DMS53 (cell line): ENCODE measurements around the gene PDE4D.
"Not testable (repeated sequence)": the region's sequence is repeated elsewhere in the genome, so short reads cannot be mapped to it uniquely, and the experiment has no call there.

Experiments used
- DNase-seq: peaks from one replicate; lab custom pipeline; 2025; lab: John Stamatoyannopoulos, UW

PDE4D gene

GRCh38 chr5:59421986-59422941 lies 471.3 kb downstream of the PDE4D start:
- no peak for DNase-seq

- DNase-seq: peak; percentile 15
Measured at GRCh38 chr5:59420596-59420995, 472.9 kb downstream of the PDE4D start.

- peak; percentile 5 for DNase-seq
Measured at GRCh38 chr5:59418808-59419207, 474.7 kb downstream of the PDE4D start.

GRCh38 chr5:59416451-59416850 lies 477.1 kb downstream of the PDE4D start:
- DNase-seq: peak; percentile 51

GRCh38 chr5:59416026-59416425 lies 477.5 kb downstream of the PDE4D start:
- no peak for DNase-seq

- DNase-seq: no peak
Measured at GRCh38 chr5:59412428-59412827, 481.1 kb downstream of the PDE4D start.

GRCh38 chr5:59408997-59409396 lies 484.5 kb downstream of the PDE4D start:
- DNase-seq: not testable (repeated sequence)

- DNase-seq: no peak
Measured at GRCh38 chr5:59407967-59408366, 485.6 kb downstream of the PDE4D start.

- peak; percentile 78 for DNase-seq
Measured at GRCh38 chr5:59401637-59402036, 491.9 kb downstream of the PDE4D start.

- DNase-seq: not testable (repeated sequence)
Measured at GRCh38 chr5:59394956-59395355, 498.6 kb downstream of the PDE4D start.

GRCh38 chr5:59393585-59394420 lies 499.7 kb downstream of the PDE4D start:
- DNase-seq: no peak

GRCh38 chr5:59391576-59391975 lies 501.9 kb downstream of the PDE4D start:
- DNase-seq: no peak

- no peak for DNase-seq
Measured at GRCh38 chr5:59390989-59391388, 502.5 kb downstream of the PDE4D start.

GRCh38 chr5:59390074-59390659 lies 503.4 kb downstream of the PDE4D start:
- DNase-seq: peak; percentile 66

- no peak for DNase-seq
Measured at GRCh38 chr5:59387127-59387526, 506.4 kb downstream of the PDE4D start.

GRCh38 chr5:59385700-59386099 lies 507.8 kb downstream of the PDE4D start:
- no peak for DNase-seq

GRCh38 chr5:59380350-59380951 lies 513.1 kb downstream of the PDE4D start:
- peak; percentile 85 for DNase-seq

- not testable (repeated sequence) for DNase-seq
Measured at GRCh38 chr5:59374036-59374435, 519.5 kb downstream of the PDE4D start.

- DNase-seq: no peak
Measured at GRCh38 chr5:59371525-59372127, 521.9 kb downstream of the PDE4D start.

GRCh38 chr5:59368951-59369350 lies 524.6 kb downstream of the PDE4D start:
- no peak for DNase-seq

GRCh38 chr5:59367791-59368394 lies 525.6 kb downstream of the PDE4D start:
- DNase-seq: peak; percentile 74
